H1 (cell line): ENCODE measurements around the gene PRCP. TPM values are rescaled to one million over a fixed set of nuclear protein-coding genes. Genes with fewer than 3 reads are reported as not detected.

Source experiments
- CTCF ChIA-PET: fragments of 300-600 bp; sonication (Branson Sonifier 250); formaldehyde crosslinking; loops from one replicate; lab custom pipeline; 2021; ENCODE audit not compliant: partially characterized antibody; lab: Charles Lee
- POLR2A ChIA-PET: fragments of 300-600 bp; sonication (Branson Sonifier 250); formaldehyde crosslinking; loops from one replicate; lab custom pipeline; 2021; ENCODE audit warnings: inconsistent platforms; ENCODE audit not compliant: partially characterized antibody; lab: Charles Lee
- DNase-seq, 2 experiments: peaks; one replicate each; pipeline versions ENCODE4 v3.0.0 to v3.0.0-alpha.2; 2010 to 2022; ENCODE audit warnings: low spot score in 2 of 2, low read depth in 1 of 2, mixed read lengths in 1 of 2
- FAIRE-seq: peaks from 2 replicates; lab custom pipeline; 2011; peaks lifted over from hg19 to GRCh38; lab: Jason Lieb, UNC
- H2AFZ ChIP-seq: 2 replicates; pipeline ENCODE4 v1.8.1; 2012; ENCODE audit warnings: low read length, inconsistent platforms
- H2AK5ac ChIP-seq: 2 replicates; pipeline ENCODE4 v1.6.1; 2013; ENCODE audit warnings: low read depth, low read length
- H2BK120ac ChIP-seq: replicated peaks from 2 replicates; pipeline ENCODE3; 2013; ENCODE audit warnings: low read depth, low read length, inconsistent platforms
- H2BK12ac ChIP-seq: 2 replicates; pipeline ENCODE4 v1.6.1; 2013; ENCODE audit warnings: low read depth, low read length
- H2BK15ac ChIP-seq: 2 replicates; pipeline ENCODE4 v1.6.1; 2013; ENCODE audit warnings: low read length
- H2BK20ac ChIP-seq: 2 replicates; pipeline ENCODE4 v1.6.1; 2013; ENCODE audit warnings: low read length
- H2BK5ac ChIP-seq: 2 replicates; pipeline ENCODE4 v1.6.1; 2013; ENCODE audit warnings: low read depth, low read length
- H3K14ac ChIP-seq: 2 replicates; pipeline ENCODE4 v1.6.1; 2013; ENCODE audit warnings: inconsistent platforms; ENCODE audit not compliant: insufficient read length
- H3K18ac ChIP-seq: 2 replicates; pipeline ENCODE4 v1.6.1; 2013; ENCODE audit warnings: low read length; ENCODE audit errors: extremely low read depth
- H3K23ac ChIP-seq: 2 replicates; pipeline ENCODE4 v1.6.1; 2013; ENCODE audit warnings: inconsistent platforms; ENCODE audit not compliant: insufficient read length
- H3K23me2 ChIP-seq: 2 replicates; pipeline ENCODE4 v1.6.1; 2013; ENCODE audit warnings: low read depth, low read length
- H3K27ac ChIP-seq: 2 replicates; pipeline ENCODE4 v1.6.1; 2011; ENCODE audit warnings: low read depth, low read length, inconsistent platforms
- H3K27me3 ChIP-seq, 4 experiments: replicated peaks in 1 of 4; 1 replicate in 1 of 4; 2 replicates in 3 of 4; pipeline versions ENCODE4 v1.6.1 to v1.8.1; 2011 to 2013; ENCODE audit warnings: low read length in 3 of 4, mild to moderate bottlenecking in 3 of 4, inconsistent platforms in 2 of 4, mixed read lengths in 2 of 4, moderate library complexity in 1 of 4; ENCODE audit not compliant: control insufficient read depth in 3 of 4, insufficient read depth in 3 of 4; ENCODE audit errors: extremely low read depth in 1 of 4
- H3K36me3 ChIP-seq, 4 experiments: 2 replicates each; pipeline versions ENCODE4 v1.6.1 to v1.8.1; 2011 to 2013; ENCODE audit warnings: mild to moderate bottlenecking in 4 of 4, low read length in 3 of 4, moderate library complexity in 2 of 4, control low read depth in 1 of 4, inconsistent platforms in 1 of 4; ENCODE audit not compliant: insufficient read depth in 4 of 4, control insufficient read depth in 2 of 4
- H3K4ac ChIP-seq: replicated peaks from 2 replicates; pipeline ENCODE3; 2013; ENCODE audit warnings: low read length, low read depth, mixed read lengths, inconsistent platforms; ENCODE audit not compliant: insufficient read length
- H3K4me1 ChIP-seq, 4 experiments: replicated peaks in 1 of 4; 1 replicate in 1 of 4; 2 replicates in 3 of 4; pipeline versions ENCODE4 v1.6.1 to v1.8.1; 2011 to 2013; ENCODE audit warnings: low read length in 3 of 4, inconsistent platforms in 2 of 4, mixed read lengths in 1 of 4; ENCODE audit not compliant: insufficient read depth in 4 of 4, control insufficient read depth in 3 of 4
- H3K4me2 ChIP-seq, 2 experiments: 2 replicates each; pipeline versions ENCODE4 v1.6.1 to v1.8.1; 2011 to 2013; ENCODE audit warnings: low read depth in 2 of 2, low read length in 2 of 2, control low read depth in 1 of 2, inconsistent platforms in 1 of 2, mild to moderate bottlenecking in 1 of 2; ENCODE audit not compliant: insufficient read depth in 1 of 2
- H3K4me3 ChIP-seq, 4 experiments: fragments of 200-600, 300-600 bp in 1 of 4; sonication (generic), shearing (Covaris generic), sonication (Bioruptor Twin) in 1 of 4; 2 replicates each; pipeline versions ENCODE4 v1.5.1 to v1.8.1; 2011 to 2016; ENCODE audit warnings: low read length in 4 of 4, low read depth in 3 of 4, control low read depth in 2 of 4, inconsistent platforms in 2 of 4, mild to moderate bottlenecking in 2 of 4, mixed read lengths in 1 of 4, moderate library complexity in 1 of 4; ENCODE audit not compliant: insufficient read depth in 2 of 4; ENCODE audit errors: extremely low read depth in 1 of 4
- H3K56ac ChIP-seq: replicated peaks from 2 replicates; pipeline ENCODE3; 2013; ENCODE audit warnings: low read depth, mild to moderate bottlenecking, mixed read lengths, low read length, inconsistent platforms; ENCODE audit not compliant: insufficient read length
- H3K79me1 ChIP-seq: 2 replicates; pipeline ENCODE4 v1.6.1; 2013; ENCODE audit warnings: low read depth, low read length, control low read depth
- H3K79me2 ChIP-seq, 2 experiments: 2 replicates each; pipeline versions ENCODE4 v1.6.1 to v1.8.1; 2012 to 2013; ENCODE audit warnings: low read length in 2 of 2, mild to moderate bottlenecking in 2 of 2, inconsistent platforms in 1 of 2; ENCODE audit not compliant: insufficient read depth in 2 of 2, control insufficient read depth in 1 of 2
- H3K9ac ChIP-seq, 4 experiments: replicated peaks in 1 of 4; 1 replicate in 1 of 4; 2 replicates in 3 of 4; pipeline versions ENCODE4 v1.6.1 to v1.8.1; 2011 to 2013; ENCODE audit warnings: low read depth in 3 of 4, low read length in 3 of 4, control low read depth in 2 of 4, mild to moderate bottlenecking in 2 of 4, moderate library complexity in 2 of 4, inconsistent platforms in 1 of 4; ENCODE audit errors: extremely low read depth in 1 of 4
- H3K9me3 ChIP-seq, 2 experiments: 2 replicates each; pipeline versions ENCODE4 v1.6.1 to v1.8.1; 2012 to 2013; ENCODE audit warnings: mild to moderate bottlenecking in 2 of 2, moderate library complexity in 2 of 2, control low read depth in 1 of 2, inconsistent platforms in 1 of 2, low read depth in 1 of 2, low read length in 1 of 2, mixed read lengths in 1 of 2; ENCODE audit not compliant: insufficient read depth in 2 of 2
- H4K20me1 ChIP-seq, 2 experiments: replicated peaks in 1 of 2; 2 replicates each; pipeline versions ENCODE3 to v1.8.1; 2011 to 2013; ENCODE audit warnings: inconsistent platforms in 2 of 2, low read length in 2 of 2, mild to moderate bottlenecking in 1 of 2; ENCODE audit not compliant: insufficient read depth in 2 of 2, control insufficient read depth in 1 of 2
- H4K5ac ChIP-seq: 2 replicates; pipeline ENCODE4 v1.6.1; 2013; ENCODE audit warnings: low read length, low read depth, mixed read lengths, inconsistent platforms; ENCODE audit not compliant: insufficient read length
- H4K8ac ChIP-seq: 2 replicates; pipeline ENCODE4 v1.8.0; 2013; ENCODE audit warnings: mild to moderate bottlenecking, moderate library complexity, low read length, inconsistent platforms; ENCODE audit not compliant: insufficient read depth; ENCODE audit errors: extremely low read depth
- H4K91ac ChIP-seq: replicated peaks from 2 replicates; pipeline ENCODE3; 2013; ENCODE audit warnings: low read length, mixed read lengths, inconsistent platforms; ENCODE audit not compliant: insufficient read length
- ASH2L ChIP-seq: fragments of 200-600, 300-600 bp; sonication (generic); IDR thresholded peaks from one replicate; pipeline ENCODE4 v1.7.1; 2017; ENCODE audit warnings: low read length
- EP300 ChIP-seq, 2 experiments: IDR thresholded peaks; 1 replicate in 1 of 2; 2 replicates in 1 of 2; pipeline ENCODE4 v1.6.1; 2011 to 2012; ENCODE audit warnings: low read depth in 2 of 2, low read length in 2 of 2, mild to moderate bottlenecking in 2 of 2, borderline replicate concordance in 1 of 2, inconsistent platforms in 1 of 2, moderate library complexity in 1 of 2
- GTF2F1 ChIP-seq: IDR thresholded peaks from 2 replicates; pipeline ENCODE4 v1.6.1; 2012; ENCODE audit warnings: low read depth, low read length, improper control_type of control experiment, borderline replicate concordance
- JUN ChIP-seq: IDR thresholded peaks from 2 replicates; pipeline ENCODE4 v1.6.1; 2011; ENCODE audit warnings: low read depth, mild to moderate bottlenecking, improper control_type of control experiment, low read length
- KDM1A ChIP-seq: fragments of 200-600, 300-600 bp; sonication (generic); IDR thresholded peaks from 2 replicates; pipeline ENCODE4 v1.7.1; 2016; ENCODE audit warnings: mild to moderate bottlenecking, low read length, borderline replicate concordance
- KDM4A ChIP-seq: IDR thresholded peaks from one replicate; pipeline ENCODE4 v1.7.1; 2012; ENCODE audit warnings: low read depth, mild to moderate bottlenecking, moderate library complexity, low read length, inconsistent platforms; ENCODE audit not compliant: severe bottlenecking
- MAX ChIP-seq: IDR thresholded peaks from 2 replicates; pipeline ENCODE4 v1.6.1; 2012; ENCODE audit warnings: inconsistent platforms
- NRF1 ChIP-seq: IDR thresholded peaks from 2 replicates; pipeline ENCODE4 v1.6.1; 2011; ENCODE audit warnings: mild to moderate bottlenecking, low read depth, low read length, improper control_type of control experiment
- PHF8 ChIP-seq: fragments of 200-600 bp; sonication (generic); conservative IDR thresholded peaks from 2 replicates; pipeline ENCODE4 v1.7.1; 2012; ENCODE audit warnings: low read depth, mild to moderate bottlenecking, inconsistent platforms, low read length, moderate library complexity
- RAD21 ChIP-seq, 2 experiments: IDR thresholded peaks in 1 of 2; conservative IDR thresholded peaks in 1 of 2; 2 replicates each; pipeline ENCODE4 v1.6.1; 2011; ENCODE audit warnings: low read depth in 2 of 2, low read length in 2 of 2, improper control_type of control experiment in 1 of 2, inconsistent platforms in 1 of 2, mild to moderate bottlenecking in 1 of 2, moderate library complexity in 1 of 2
- RNF2 ChIP-seq: fragments of 200-900, 300-1000 bp; sonication (generic); IDR thresholded peaks from 2 replicates; pipeline ENCODE4 v1.7.1; 2016; ENCODE audit warnings: borderline replicate concordance, low read depth, mild to moderate bottlenecking, antibody characterized with exemption, low read length; ENCODE audit not compliant: poor library complexity, severe bottlenecking; ENCODE audit errors: missing control alignments
- SP1 ChIP-seq: IDR thresholded peaks from 2 replicates; pipeline ENCODE4 v1.6.1; 2011; ENCODE audit warnings: low read depth, low read length
- SRF ChIP-seq: IDR thresholded peaks from 2 replicates; pipeline ENCODE4 v1.6.1; 2011; ENCODE audit warnings: mild to moderate bottlenecking, low read depth, low read length, moderate library complexity
- YY1 ChIP-seq: IDR thresholded peaks from 2 replicates; pipeline ENCODE4 v1.6.1; 2011; ENCODE audit warnings: low read depth, mild to moderate bottlenecking, low read length
- WGBS, 2 experiments: shearing (Covaris generic) in 1 of 2; methylation state at CpG; one replicate each; pipeline versions ENCODE4 v1.1.6 to v1.1.7; 2013 to 2015; ENCODE audit warnings: low lambda C conversion rate in 2 of 2, mixed read lengths in 2 of 2, inconsistent platforms in 1 of 2, low coverage in 1 of 2, missing lambda C conversion rate in 1 of 2; ENCODE audit not compliant: insufficient replicate concordance in 2 of 2, insufficient coverage in 1 of 2, insufficient read length in 1 of 2; ENCODE audit errors: extremely low coverage in 1 of 2, missing lambda C conversion rate in 1 of 2; 5-methylcytosine and 5-hydroxymethylcytosine counted together
- polyA plus RNA-seq, 7 experiments: library from polyadenylated mRNA; depleted of rRNA in 3 of 7; stranded (reverse) in 5 of 7; unstranded in 2 of 7; fragments of >200 nt in 5 of 7; fragments of 200-250 nt in 2 of 7; gene quantifications; 1 replicate in 5 of 7; 2 replicates in 1 of 7; 4 replicates in 1 of 7; pipeline versions ENCODE4 v1.2.1 to v1.2.3, GENCODE V29; 2011 to 2013; ENCODE audit warnings: missing spikeins in 2 of 7, mixed read lengths in 2 of 7
- total RNA-seq: library from RNA; stranded (reverse); fragmentation: NEBNext Ultra II Directional; extraction: Animal tissue kit (Norgen Biotek cat#: 25700); gene quantifications from 2 replicates; pipeline ENCODE4 v1.2.1, GENCODE V29; 2021

The PRCP gene
- total and polyA plus RNA-seq, 2 of the 8 experiments (the other 6 are each of a cell fraction or from before 2014, with no cell fraction given) = 63.8 to 84.4 TPM

- no peak overlapping the region for H3K27ac ChIP-seq
- peaks cover 0 to 5% (median 3%) of the 10 kb centered on the region in 4 experiments; a peak in 4 of 8 replicates for H3K36me3 ChIP-seq
- no peak overlapping the region for H2BK5ac ChIP-seq
- no peak for FAIRE-seq
- H3K4me1 ChIP-seq = no peaks in the 10 kb centered on the region
- H3K9ac ChIP-seq = no peak overlapping the region
- no peak overlapping the region for H3K18ac ChIP-seq
- H3K27me3 ChIP-seq = no peaks in the 10 kb centered on the region
- H3K23ac ChIP-seq = no peak overlapping the region
- no peak overlapping the region for H3K14ac ChIP-seq
- H3K23me2 ChIP-seq = no peaks in the 10 kb centered on the region; the same call in 1 of the 2 replicates
- POLR2A ChIA-PET = no interaction called here
- no peak overlapping the region for H4K5ac ChIP-seq
- no peak overlapping the region for H2BK20ac ChIP-seq
- no peak overlapping the region for H2AFZ ChIP-seq
- H2AK5ac ChIP-seq = no peak overlapping the region
- H3K4ac ChIP-seq = no peak overlapping the region
- H3K9me3 ChIP-seq = no peaks in the 10 kb centered on the region
- no peak overlapping the region for H2BK120ac ChIP-seq
- no peak overlapping the region for H2BK12ac ChIP-seq
- H4K91ac ChIP-seq = no peak overlapping the region
- no peaks in the 10 kb centered on the region for H3K79me2 ChIP-seq
- H4K20me1 ChIP-seq = no peaks in the 10 kb centered on the region
- H3K56ac ChIP-seq = no peak overlapping the region
- no peak overlapping the region for H4K8ac ChIP-seq
- H3K4me2 ChIP-seq = no peak overlapping the region
- no peak for DNase-seq
- H2BK15ac ChIP-seq = no peak overlapping the region
- no peaks in the 10 kb centered on the region for H3K79me1 ChIP-seq
- CTCF ChIA-PET = interaction anchor here (1.2 kb wide), 2 partner anchors 12 to 14 kb away, joined by 4 to 5 read pairs; no protein-coding TSS in a partner anchor
- no peak overlapping the region for H3K4me3 ChIP-seq
- WGBS, 2 experiments = 89% methylated on average over 2 of the region's 2 CpGs; no CpG with 5 or more reads in 1 of the 2 experiments
- no peak for TF ChIP-seq PHF8
- no peak for TF ChIP-seq JUN
- TF ChIP-seq SRF = no peak
- TF ChIP-seq MAX = no peak
- no peak for TF ChIP-seq EP300 (IDR thresholded peaks at IDR 0.05; ENCODE audit: borderline replicate concordance in 1 of 2, low read depth in 2 of 2, low read length in 2 of 2)
- TF ChIP-seq SP1 = no peak
- TF ChIP-seq RAD21 (IDR thresholded peaks at IDR 0.05 in 1 of 2, conservative IDR thresholded peaks at IDR 0.05 in 1 of 2; ENCODE audit: low read depth in 2 of 2, low read length in 2 of 2) = no peak
- no peak for TF ChIP-seq KDM4A
- no peak for TF ChIP-seq YY1
- no peak for TF ChIP-seq ASH2L
- TF ChIP-seq NRF1 = no peak
- no peak for TF ChIP-seq KDM1A
- TF ChIP-seq GTF2F1 = no peak
- TF ChIP-seq RNF2 = no peak
These were observed 39.2 kb upstream of the PRCP start for GRCh38 chr11:82939456-82939855.
